Panc1 (cell line): ENCODE measurements around the gene HTRA3. TPM values are rescaled to one million over a fixed set of nuclear protein-coding genes. Genes with fewer than 3 reads are reported as not detected.

Source experiments
- ATAC-seq: fragments of 200-7000 bp; cut with Tn5 transposase; 2 replicates; pipeline ENCODE4 v1.9.1; 2020; ENCODE audit warnings: mild to moderate bottlenecking, moderate library complexity
- BruUV-seq: library from RNA; stranded (reverse); fragments of 400-500 nt; replicated peaks from 2 replicates; lab custom pipeline; 2021; lab: Mats Ljungman, UMichigan
- CTCF ChIA-PET: fragments of 300-600 bp; sonication (Branson Sonifier 250); formaldehyde crosslinking; loops from one replicate; lab custom pipeline; 2022; ENCODE audit warnings: antibody characterized with exemption; lab: Charles Lee
- POLR2A ChIA-PET: fragments of 300-600 bp; sonication (Branson Sonifier 250); formaldehyde crosslinking; loops from one replicate; lab custom pipeline; 2022; ENCODE audit warnings: antibody characterized with exemption; lab: Charles Lee
- DNase-seq: peaks from one replicate; pipeline ENCODE4 v3.0.0-alpha.2; 2010; ENCODE audit warnings: low read depth, low spot score
- H3K27ac ChIP-seq: 2 replicates; pipeline ENCODE4 v1.5.1; 2011; ENCODE audit warnings: mild to moderate bottlenecking, low read length, inconsistent platforms
- H3K27me3 ChIP-seq: fragments of 200-500 bp; sonication (Bioruptor generic); 2 replicates; pipeline ENCODE4 v1.6.0; 2014; ENCODE audit warnings: low read length, inconsistent platforms; ENCODE audit not compliant: control insufficient read depth, insufficient read depth
- H3K36me3 ChIP-seq: fragments of 200-500 bp; sonication (Bioruptor generic); 2 replicates; pipeline ENCODE4 v1.5.1; 2014; ENCODE audit warnings: inconsistent platforms, mild to moderate bottlenecking, low read length, moderate library complexity; ENCODE audit not compliant: control insufficient read depth, insufficient read depth
- H3K4me1 ChIP-seq: 2 replicates; pipeline ENCODE4 v1.5.1; 2011; ENCODE audit warnings: inconsistent platforms, mild to moderate bottlenecking, low read length, moderate library complexity; ENCODE audit not compliant: control insufficient read depth, insufficient read depth
- H3K4me3 ChIP-seq, 2 experiments: 2 replicates each; pipeline ENCODE4 v1.5.1; 2011 to 2012; ENCODE audit warnings: low read depth in 2 of 2, low read length in 2 of 2, mild to moderate bottlenecking in 2 of 2, inconsistent platforms in 1 of 2, moderate library complexity in 1 of 2
- H3K9me3 ChIP-seq: fragments of 200-500 bp; sonication (Bioruptor generic); 2 replicates; pipeline ENCODE4 v1.5.1; 2014; ENCODE audit warnings: low read depth, mild to moderate bottlenecking, inconsistent platforms, low read length, moderate library complexity; ENCODE audit not compliant: control insufficient read depth, insufficient read depth
- POLR2AphosphoS5 ChIP-seq: IDR thresholded peaks from 2 replicates; pipeline ENCODE4 v1.6.1; 2012; ENCODE audit warnings: mild to moderate bottlenecking, low read depth, low read length, moderate library complexity
- SIN3A ChIP-seq: IDR thresholded peaks from 2 replicates; pipeline ENCODE4 v1.6.1; 2012; ENCODE audit warnings: low read depth, mild to moderate bottlenecking, low read length, moderate library complexity, borderline replicate concordance; ENCODE audit not compliant: insufficient read depth
- TCF7L2 ChIP-seq: IDR thresholded peaks from 2 replicates; pipeline ENCODE4 v1.6.1; 2011; ENCODE audit warnings: mild to moderate bottlenecking, low read depth, low read length, inconsistent platforms
- in situ Hi-C: cut with HindIII; loops from 2 replicates; pipeline ENCODE4 v1.10.0; 2016; ENCODE audit warnings: low sequenced_read_pairs, low pct_unique_long_range_greater_than_20kb
- intact Hi-C: fragments of 100-400 bp; cut with micrococcal nuclease; formaldehyde crosslinking; loops from one replicate; pipeline ENCODE4 v1.10.0; 2022; ENCODE audit not compliant: unreplicated experiment
- total RNA-seq: library from RNA; stranded (reverse); gene quantifications from one replicate; pipeline ENCODE4 v1.2.1, GENCODE V29; 2021; ENCODE audit not compliant: unreplicated experiment
- TF ChIP-seq, protein P1 (sequence below), 2 experiments: IDR thresholded peaks; 2 replicates each; pipeline ENCODE4 v1.6.1; 2011 to 2012; ENCODE audit warnings: low read depth in 2 of 2, control low read depth in 1 of 2, low read length in 1 of 2, mild to moderate bottlenecking in 1 of 2, moderate library complexity in 1 of 2; ENCODE audit not compliant: insufficient read depth in 1 of 2
- TF ChIP-seq, protein P2 (sequence below): fragments of 450-650 bp; IDR thresholded peaks from 2 replicates; pipeline ENCODE4 v1.5.1; 2017; ENCODE audit warnings: mild to moderate bottlenecking

The HTRA3 gene
- total RNA-seq, 1 experiment from 2014 or later, result 0.98 TPM

DNA sequence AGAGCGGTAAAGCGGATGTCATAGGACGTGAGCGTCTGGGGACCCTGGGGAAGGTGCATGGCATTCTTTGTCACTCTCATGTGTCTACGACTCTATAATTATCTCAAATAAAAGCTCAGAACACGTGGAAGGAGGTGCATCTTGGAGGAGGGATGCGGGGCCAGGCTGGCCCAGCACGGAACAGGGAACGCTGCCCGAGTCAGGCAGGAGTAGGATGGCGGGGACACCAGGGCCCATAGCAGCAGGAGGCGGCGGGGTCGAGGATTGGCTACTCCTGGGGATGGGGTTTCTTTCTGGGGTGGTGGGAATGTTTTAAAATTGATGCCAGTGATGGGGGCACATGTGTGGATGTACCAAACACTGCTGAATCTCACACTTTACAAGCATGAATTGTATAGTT lies 5.4 kb upstream of the HTRA3 start:
- intact Hi-C loops, result no loop called here

DNA sequence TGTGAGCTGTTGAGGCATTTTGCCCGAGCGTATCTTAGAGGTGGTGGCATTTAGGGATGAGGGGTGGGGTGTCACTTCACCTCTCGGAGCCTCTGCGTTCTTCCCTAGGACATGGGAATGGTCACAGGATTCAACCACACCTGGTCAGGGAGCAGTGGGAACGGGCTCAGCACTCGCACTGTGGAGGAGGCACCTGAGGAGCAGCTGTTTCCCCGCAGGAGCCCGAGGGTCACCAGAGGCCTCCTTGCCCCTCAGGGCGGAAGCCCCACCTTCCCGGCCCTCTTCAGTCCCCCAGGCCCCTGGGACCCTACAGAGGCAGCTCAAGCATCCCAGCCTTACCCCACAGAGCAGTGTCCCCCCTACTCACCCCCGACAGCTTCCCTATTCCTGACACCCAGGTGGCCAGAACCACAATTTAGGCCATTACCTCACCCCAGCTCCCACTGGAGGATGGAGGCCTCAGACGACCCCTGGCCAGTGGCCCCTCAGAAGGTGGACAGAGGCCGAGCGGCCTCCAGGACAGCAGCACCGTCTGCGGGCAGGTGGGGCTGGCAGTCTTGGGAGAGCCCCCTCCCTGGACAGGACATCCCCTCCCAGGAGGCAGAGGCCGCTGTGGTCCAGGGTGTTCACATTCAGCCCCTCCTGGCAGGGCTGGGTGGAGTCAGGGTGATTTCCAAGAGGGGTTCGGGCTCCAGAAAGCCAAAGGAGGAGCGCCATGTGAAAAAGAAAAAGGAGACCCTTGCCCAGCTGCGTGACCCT lies 4.2 kb upstream of the HTRA3 start:
- intact Hi-C loops, result no loop called here
- BruUV-seq, result no TSS peak
- ATAC-seq (no peak), DNase-seq (no peak)
- TF ChIP-seq SIN3A, result no peak
- TF ChIP-seq TCF7L2, result no peak
- TF ChIP-seq POLR2AphosphoS5, result no peak
- TF ChIP-seq, protein P1, sequence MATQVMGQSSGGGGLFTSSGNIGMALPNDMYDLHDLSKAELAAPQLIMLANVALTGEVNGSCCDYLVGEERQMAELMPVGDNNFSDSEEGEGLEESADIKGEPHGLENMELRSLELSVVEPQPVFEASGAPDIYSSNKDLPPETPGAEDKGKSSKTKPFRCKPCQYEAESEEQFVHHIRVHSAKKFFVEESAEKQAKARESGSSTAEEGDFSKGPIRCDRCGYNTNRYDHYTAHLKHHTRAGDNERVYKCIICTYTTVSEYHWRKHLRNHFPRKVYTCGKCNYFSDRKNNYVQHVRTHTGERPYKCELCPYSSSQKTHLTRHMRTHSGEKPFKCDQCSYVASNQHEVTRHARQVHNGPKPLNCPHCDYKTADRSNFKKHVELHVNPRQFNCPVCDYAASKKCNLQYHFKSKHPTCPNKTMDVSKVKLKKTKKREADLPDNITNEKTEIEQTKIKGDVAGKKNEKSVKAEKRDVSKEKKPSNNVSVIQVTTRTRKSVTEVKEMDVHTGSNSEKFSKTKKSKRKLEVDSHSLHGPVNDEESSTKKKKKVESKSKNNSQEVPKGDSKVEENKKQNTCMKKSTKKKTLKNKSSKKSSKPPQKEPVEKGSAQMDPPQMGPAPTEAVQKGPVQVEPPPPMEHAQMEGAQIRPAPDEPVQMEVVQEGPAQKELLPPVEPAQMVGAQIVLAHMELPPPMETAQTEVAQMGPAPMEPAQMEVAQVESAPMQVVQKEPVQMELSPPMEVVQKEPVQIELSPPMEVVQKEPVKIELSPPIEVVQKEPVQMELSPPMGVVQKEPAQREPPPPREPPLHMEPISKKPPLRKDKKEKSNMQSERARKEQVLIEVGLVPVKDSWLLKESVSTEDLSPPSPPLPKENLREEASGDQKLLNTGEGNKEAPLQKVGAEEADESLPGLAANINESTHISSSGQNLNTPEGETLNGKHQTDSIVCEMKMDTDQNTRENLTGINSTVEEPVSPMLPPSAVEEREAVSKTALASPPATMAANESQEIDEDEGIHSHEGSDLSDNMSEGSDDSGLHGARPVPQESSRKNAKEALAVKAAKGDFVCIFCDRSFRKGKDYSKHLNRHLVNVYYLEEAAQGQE (IDR thresholded peaks at IDR 0.05; ENCODE audit: insufficient read depth in 1 of 2, low read depth in 2 of 2, low read length in 1 of 2), result no peak
- TF ChIP-seq, protein P2, sequence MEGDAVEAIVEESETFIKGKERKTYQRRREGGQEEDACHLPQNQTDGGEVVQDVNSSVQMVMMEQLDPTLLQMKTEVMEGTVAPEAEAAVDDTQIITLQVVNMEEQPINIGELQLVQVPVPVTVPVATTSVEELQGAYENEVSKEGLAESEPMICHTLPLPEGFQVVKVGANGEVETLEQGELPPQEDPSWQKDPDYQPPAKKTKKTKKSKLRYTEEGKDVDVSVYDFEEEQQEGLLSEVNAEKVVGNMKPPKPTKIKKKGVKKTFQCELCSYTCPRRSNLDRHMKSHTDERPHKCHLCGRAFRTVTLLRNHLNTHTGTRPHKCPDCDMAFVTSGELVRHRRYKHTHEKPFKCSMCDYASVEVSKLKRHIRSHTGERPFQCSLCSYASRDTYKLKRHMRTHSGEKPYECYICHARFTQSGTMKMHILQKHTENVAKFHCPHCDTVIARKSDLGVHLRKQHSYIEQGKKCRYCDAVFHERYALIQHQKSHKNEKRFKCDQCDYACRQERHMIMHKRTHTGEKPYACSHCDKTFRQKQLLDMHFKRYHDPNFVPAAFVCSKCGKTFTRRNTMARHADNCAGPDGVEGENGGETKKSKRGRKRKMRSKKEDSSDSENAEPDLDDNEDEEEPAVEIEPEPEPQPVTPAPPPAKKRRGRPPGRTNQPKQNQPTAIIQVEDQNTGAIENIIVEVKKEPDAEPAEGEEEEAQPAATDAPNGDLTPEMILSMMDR, result no peak
- CTCF ChIA-PET, result interaction anchor here (2.3 kb wide), 1 partner anchor 23 kb away, joined by 7 read pairs; no protein-coding TSS in a partner anchor
- H3K9me3 ChIP-seq, result no peaks in the 10 kb centered on the region
- no peak overlapping the region for H3K4me3 ChIP-seq
- in situ Hi-C loops, result no loop called here
- no peak overlapping the region for H3K27ac ChIP-seq
- no peaks in the 10 kb centered on the region for H3K27me3 ChIP-seq
- H3K4me1 ChIP-seq, result no peaks in the 10 kb centered on the region; the same call in 1 of the 2 replicates
- POLR2A ChIA-PET, result no interaction called here
- no peaks in the 10 kb centered on the region for H3K36me3 ChIP-seq

More for the DNA sequence above, 5.4 kb upstream of the HTRA3 start:
- DNase-seq, result no peak
- Histone ChIP-seq H3K36me3 (no peaks in the 10 kb centered on the region), H3K27me3 (no peaks in the 10 kb centered on the region), H3K4me3 (no peak overlapping the region), H3K9me3 (no peaks in the 10 kb centered on the region), H3K4me1 (peaks cover 5% of the 10 kb centered on the region), H3K27ac (no peak overlapping the region)
- POLR2A ChIA-PET, result no interaction called here
- no peak for ATAC-seq
- TF ChIP-seq SIN3A (no peak), TCF7L2 (no peak), POLR2AphosphoS5 (no peak)
- TF ChIP-seq, protein P1 (IDR thresholded peaks at IDR 0.05; ENCODE audit: insufficient read depth in 1 of 2, low read depth in 2 of 2, low read length in 1 of 2), result no peak
- TF ChIP-seq, protein P2, result no peak
- BruUV-seq, result no TSS peak
- CTCF ChIA-PET, result no interaction called here
- in situ Hi-C loops, result no loop called here
